ENCODE results near the gene LY9. TPM values are rescaled to one million over a fixed set of nuclear protein-coding genes. Genes with fewer than 3 reads are reported as not detected.
A peak's percentile ranks its signal among the peaks of the same experiment; 100 is the strongest.

LY9 gene
- polyA plus RNA-seq, 3 donors, result 1.4 to 2.7 (median 1.7) TPM

GRCh38 chr1:160864173-160864572, 68.2 kb downstream of the LY9 start:
- Mint-ChIP-seq H3K4me3 (peak overlapping the region in 1 of 2 donors; percentile 99), H3K27ac (peak overlapping the region; percentile 92 to 99 (median 98)), H3K36me3 (no peaks in the 10 kb centered on the region), H3K9me3 (peaks cover 0 to 2% (median 0%) of the 10 kb centered on the region in 7 donors), H3K27me3 (ENCODE audit: low read depth in 3 of 3) (peaks cover 0 to 3% (median 0%) of the 10 kb centered on the region in 3 donors), H3K4me1 (peaks cover 93% of the 10 kb centered on the region)
- no peak for DNase-seq
- Histone ChIP-seq H3K9ac (ENCODE audit: insufficient read depth, low read length, poor library complexity, severe bottlenecking) (peak overlapping the region; percentile 70), H3K9me3 (replicated peaks in 1 of 2; ENCODE audit: control insufficient read depth in 1 of 2, insufficient read depth in 1 of 2, low read length in 2 of 2) (no peaks in the 10 kb centered on the region), H3K4me1 (ENCODE audit: control insufficient read depth in 1 of 2, insufficient read depth in 2 of 2, low read length in 2 of 2) (peaks cover 85 to 88% of the 10 kb centered on the region in 2 donors), H2AFZ (ENCODE audit: insufficient read depth, low read depth, low read length, poor library complexity, severe bottlenecking) (no peak overlapping the region), H4K20me1 (ENCODE audit: insufficient read depth, low read length) (no peaks in the 10 kb centered on the region), H3K27ac (ENCODE audit: low read depth in 1 of 2, low read length in 2 of 2) (peak overlapping the region; percentile 95 to 98), H3K79me2 (ENCODE audit: insufficient read depth, low read length) (peaks cover 25% of the 10 kb centered on the region), H3K4me2 (replicated peaks; ENCODE audit: extremely low read depth, low read length, poor library complexity, severe bottlenecking) (peak overlapping the region; percentile 82), H3K4me3 (replicated peaks in 1 of 3; ENCODE audit: low read depth in 2 of 3, low read length in 3 of 3) (peak overlapping the region in 1 of 3 experiments; percentile 78), H3K36me3 (replicated peaks in 1 of 2; ENCODE audit: control insufficient read depth in 1 of 2, insufficient read depth in 2 of 2, low read length in 2 of 2) (no peaks in the 10 kb centered on the region), H3K27me3 (ENCODE audit: control insufficient read depth in 2 of 2, insufficient read depth in 2 of 2, low read length in 2 of 2) (no peaks in the 10 kb centered on the region)
- WGBS (ENCODE audit: insufficient coverage), result no CpG with 5 or more reads among the region's 2 CpGs
- intact Hi-C loops (cut with micrococcal nuclease), result loop anchor here in 1 of 2 donors (5.0 to 10.0 kb wide), 2 partner anchors 179 to 287 kb away; partner anchors contain the start of gene CD84
- no peak for TF ChIP-seq CTCF (IDR thresholded peaks at IDR 0.05)

GRCh38 chr1:160865337-160865736, 69.4 kb downstream of the LY9 start:
- H3K36me3 Mint-ChIP-seq, result no peaks in the 10 kb centered on the region
- Histone ChIP-seq H3K27ac (ENCODE audit: low read depth in 1 of 2, low read length in 2 of 2) (no peak overlapping the region), H3K27me3 (ENCODE audit: control insufficient read depth in 2 of 2, insufficient read depth in 2 of 2, low read length in 2 of 2) (no peaks in the 10 kb centered on the region), H2AFZ (ENCODE audit: insufficient read depth, low read depth, low read length, poor library complexity, severe bottlenecking) (no peak overlapping the region), H3K4me1 (ENCODE audit: control insufficient read depth in 1 of 2, insufficient read depth in 2 of 2, low read length in 2 of 2) (peaks cover 82 to 85% of the 10 kb centered on the region in 2 donors), H3K79me2 (ENCODE audit: insufficient read depth, low read length) (peaks cover 16% of the 10 kb centered on the region), H3K4me2 (replicated peaks; ENCODE audit: extremely low read depth, low read length, poor library complexity, severe bottlenecking) (no peak overlapping the region), H3K9me3 (replicated peaks in 1 of 2; ENCODE audit: control insufficient read depth in 1 of 2, insufficient read depth in 1 of 2, low read length in 2 of 2) (no peaks in the 10 kb centered on the region), H3K4me3 (replicated peaks in 1 of 3; ENCODE audit: low read depth in 2 of 3, low read length in 3 of 3) (no peak overlapping the region), H3K36me3 (replicated peaks in 1 of 2; ENCODE audit: control insufficient read depth in 1 of 2, insufficient read depth in 2 of 2, low read length in 2 of 2) (no peaks in the 10 kb centered on the region), H3K9ac (ENCODE audit: insufficient read depth, low read length, poor library complexity, severe bottlenecking) (no peak overlapping the region), H4K20me1 (ENCODE audit: insufficient read depth, low read length) (no peaks in the 10 kb centered on the region)
- peaks cover 0 to 2% (median 0%) of the 10 kb centered on the region in 7 donors for H3K9me3 Mint-ChIP-seq
- H3K27me3 Mint-ChIP-seq (ENCODE audit: low read depth in 3 of 3), result peaks cover 0 to 3% (median 0%) of the 10 kb centered on the region in 3 donors
- intact Hi-C loops (cut with micrococcal nuclease), result loop anchor here in 1 of 2 donors (10.0 kb wide), 1 partner anchor 181 kb away; no protein-coding TSS in a partner anchor
- 57% methylated on average over 3 of the region's 5 CpGs for WGBS (ENCODE audit: insufficient coverage)
- no peak overlapping the region for H3K4me3 Mint-ChIP-seq
- TF ChIP-seq CTCF (IDR thresholded peaks at IDR 0.05), result no peak
- H3K27ac Mint-ChIP-seq, result peak overlapping the region in 2 of 7 donors; percentile 15 to 58
- H3K4me1 Mint-ChIP-seq, result peaks cover 94% of the 10 kb centered on the region
- DNase-seq, result peak in 1 of 3 donors; percentile 37

All from CD14-positive monocyte (primary cell).